Upper lobe of left lung (tissue), 4 donors: ENCODE measurements around the gene PARP9.

ENCODE experiments used
- EP300 ChIP-seq, 4 donors: sonication (generic); formaldehyde crosslinking; IDR thresholded peaks; one replicate each; pipeline ENCODE4 v1.5.1; 2017; ENCODE audit warnings: antibody characterized with exemption in 4 of 4, control low read depth in 2 of 4
- POLR2A ChIP-seq, 4 donors: fragments of 450-650 bp; IDR thresholded peaks; one replicate each; pipeline ENCODE4 v1.5.1; 2016 to 2017; ENCODE audit warnings: antibody characterized with exemption in 4 of 4, mild to moderate bottlenecking in 2 of 4
- TF ChIP-seq, protein P1 (sequence below), 6 experiments: fragments of 450-650 bp in 4 of 6; fragments of 200-600 bp in 2 of 6; sonication (generic) in 2 of 6; IDR thresholded peaks; one replicate each; pipeline ENCODE4 v1.5.1; 2016 to 2019; ENCODE audit warnings: antibody characterized with exemption in 6 of 6

DNA sequence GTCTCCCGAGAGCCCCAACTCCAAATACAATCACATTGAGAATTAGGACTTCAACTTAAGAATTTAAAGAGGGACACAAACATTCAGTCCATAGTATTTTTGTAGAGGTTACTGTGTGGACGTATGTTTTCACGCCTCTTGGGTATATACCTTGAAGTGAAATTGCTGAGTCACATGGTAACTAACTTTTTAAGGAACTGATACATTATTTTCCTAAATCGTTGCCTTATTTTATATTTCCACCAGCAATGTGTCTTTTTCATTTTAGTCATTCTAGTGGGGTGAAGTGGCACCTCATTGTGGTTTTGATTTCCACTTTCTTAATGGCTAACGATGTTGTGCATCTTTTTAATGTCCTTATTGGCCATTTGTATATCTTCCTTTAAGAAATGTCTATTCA, 25.2 kb upstream of the PARP9 start:
- TF ChIP-seq, protein P1, sequence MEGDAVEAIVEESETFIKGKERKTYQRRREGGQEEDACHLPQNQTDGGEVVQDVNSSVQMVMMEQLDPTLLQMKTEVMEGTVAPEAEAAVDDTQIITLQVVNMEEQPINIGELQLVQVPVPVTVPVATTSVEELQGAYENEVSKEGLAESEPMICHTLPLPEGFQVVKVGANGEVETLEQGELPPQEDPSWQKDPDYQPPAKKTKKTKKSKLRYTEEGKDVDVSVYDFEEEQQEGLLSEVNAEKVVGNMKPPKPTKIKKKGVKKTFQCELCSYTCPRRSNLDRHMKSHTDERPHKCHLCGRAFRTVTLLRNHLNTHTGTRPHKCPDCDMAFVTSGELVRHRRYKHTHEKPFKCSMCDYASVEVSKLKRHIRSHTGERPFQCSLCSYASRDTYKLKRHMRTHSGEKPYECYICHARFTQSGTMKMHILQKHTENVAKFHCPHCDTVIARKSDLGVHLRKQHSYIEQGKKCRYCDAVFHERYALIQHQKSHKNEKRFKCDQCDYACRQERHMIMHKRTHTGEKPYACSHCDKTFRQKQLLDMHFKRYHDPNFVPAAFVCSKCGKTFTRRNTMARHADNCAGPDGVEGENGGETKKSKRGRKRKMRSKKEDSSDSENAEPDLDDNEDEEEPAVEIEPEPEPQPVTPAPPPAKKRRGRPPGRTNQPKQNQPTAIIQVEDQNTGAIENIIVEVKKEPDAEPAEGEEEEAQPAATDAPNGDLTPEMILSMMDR (IDR thresholded peaks at IDR 0.05): no peak
- TF ChIP-seq EP300 (IDR thresholded peaks at IDR 0.05) (no peak), POLR2A (IDR thresholded peaks at IDR 0.05) (no peak)
